ENCODE measurements around the gene PUM1.

DNA sequence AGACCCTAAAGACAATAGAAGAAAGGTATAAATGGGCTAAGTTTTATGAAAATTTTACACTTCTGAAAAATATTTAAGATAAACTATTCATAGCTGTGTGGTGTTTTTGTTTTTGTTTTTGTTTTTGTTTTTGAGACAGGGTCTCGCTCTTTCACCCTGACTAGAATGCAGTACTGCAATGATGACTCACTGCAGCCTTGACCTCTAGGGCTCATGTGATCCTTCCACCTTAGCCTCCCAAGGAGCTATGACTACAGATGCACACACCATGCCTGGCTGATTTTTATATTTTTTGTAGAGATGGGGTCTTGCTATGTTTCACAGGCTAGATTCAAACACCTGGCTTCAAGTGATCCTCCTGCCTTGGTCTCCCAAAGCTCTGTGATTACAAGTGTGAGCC is 66.6 kb downstream of the PUM1 start:
- TF ChIP-seq EZH2 (IDR thresholded peaks at IDR 0.05; ENCODE audit: low read length, unreplicated experiment) (no peak), CTCF (conservative IDR thresholded peaks at IDR 0.05; ENCODE audit: low read depth, low read length) (no peak)
